AG04450 (cell line): ENCODE results near the gene LRIG1. TPM values are rescaled to one million over a fixed set of nuclear protein-coding genes. Genes with fewer than 3 reads are reported as not detected.

Source experiments
- CTCF ChIA-PET: fragments of 300-600, 350-600 bp; formaldehyde crosslinking; extraction: SDS; loops from one replicate; lab custom pipeline; 2022; ENCODE audit warnings: antibody characterized with exemption, inconsistent platforms; lab: Charles Lee
- POLR2A ChIA-PET: fragments of 350-600 bp; formaldehyde crosslinking; extraction: SDS; loops from one replicate; lab custom pipeline; 2021; ENCODE audit warnings: antibody characterized with exemption, inconsistent platforms; lab: Yijun Ruan, JAX
- DNase-seq: peaks from one replicate; pipeline ENCODE4 v3.0.0-alpha.2; 2011; ENCODE audit warnings: low read depth, low spot score
- H3K27ac ChIP-seq: one replicate; pipeline ENCODE4 v1.5.1; 2012; ENCODE audit warnings: low read depth, low read length, control low read depth
- H3K27me3 ChIP-seq: one replicate; pipeline ENCODE4 v1.6.0; 2012; ENCODE audit warnings: low read length; ENCODE audit not compliant: control insufficient read depth, insufficient read depth
- H3K4me3 ChIP-seq: 2 replicates; pipeline ENCODE4 v1.5.1; 2011; ENCODE audit warnings: mild to moderate bottlenecking, low read depth, low read length, control low read depth
- H3K9me3 ChIP-seq: 2 replicates; pipeline ENCODE4 v1.5.1; 2012; ENCODE audit warnings: low read length; ENCODE audit not compliant: control insufficient read depth, insufficient read depth
- polyA plus RNA-seq: library from polyadenylated mRNA; depleted of rRNA; stranded (reverse); fragments of >200 nt; gene quantifications from 2 replicates; pipeline ENCODE4 v1.2.3, GENCODE V29; 2011
- TF ChIP-seq, protein P1 (sequence below): IDR thresholded peaks from 2 replicates; pipeline ENCODE4 v1.5.1; 2011; ENCODE audit warnings: low read depth, low read length, control low read depth, inconsistent platforms

Gene LRIG1
- polyA plus RNA-seq, 1 experiment = 68.3 TPM

DNA sequence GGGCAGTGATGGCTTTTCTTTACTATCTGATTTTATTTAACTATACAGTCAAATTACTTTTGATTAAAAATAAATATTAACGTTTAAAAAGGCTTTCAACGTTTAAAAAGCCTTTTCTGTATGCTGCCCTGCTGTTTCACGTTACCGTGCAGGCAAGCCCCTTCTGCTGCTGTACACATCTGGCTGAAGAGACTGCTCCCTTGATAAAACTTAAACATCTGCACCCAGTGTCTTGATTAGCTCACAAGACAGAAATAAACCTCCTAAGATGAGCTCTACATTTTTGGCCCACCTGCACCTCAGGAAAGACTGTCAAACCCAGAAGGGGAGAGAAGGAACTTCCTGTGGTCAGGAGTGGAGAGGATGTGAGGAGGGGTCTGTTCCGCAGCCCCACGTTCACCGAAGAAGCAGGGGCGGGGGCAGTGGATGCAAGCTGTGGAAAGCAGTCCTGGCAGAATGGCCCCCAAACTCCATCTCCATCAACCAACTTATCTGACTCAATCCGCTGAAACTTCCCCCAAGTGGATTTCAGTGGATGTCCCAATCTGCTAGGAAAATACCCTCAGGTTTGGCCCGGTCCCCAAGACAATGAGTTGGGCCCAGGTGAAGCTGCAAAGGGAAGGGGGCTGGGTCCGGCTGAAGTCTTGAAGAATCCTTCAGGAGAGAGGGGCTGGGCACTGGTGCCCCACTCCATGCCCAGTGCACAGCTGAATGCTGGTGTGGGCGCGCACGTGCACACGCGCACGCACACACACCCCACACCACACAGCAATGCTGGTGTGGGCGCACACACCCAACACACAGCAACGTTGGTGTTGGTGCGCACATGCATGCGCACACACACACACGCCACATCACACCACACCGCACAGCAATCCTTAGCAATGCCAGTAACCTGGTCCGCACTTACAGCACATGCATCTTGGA is 88.6 kb downstream of the LRIG1 start:
- ChIA-PET CTCF (interaction anchor here (0.6 to 1.4 kb wide), 3 partner anchors 34 to 410 kb away, joined by 3 to 4 read pairs (median 4); no protein-coding TSS in a partner anchor), POLR2A (no interaction called here)
- Histone ChIP-seq H3K4me3 (no peak overlapping the region), H3K27me3 (no peaks in the 10 kb centered on the region), H3K9me3 (no peaks in the 10 kb centered on the region), H3K27ac (peak overlapping the region; percentile 97)
- TF ChIP-seq, protein P1, sequence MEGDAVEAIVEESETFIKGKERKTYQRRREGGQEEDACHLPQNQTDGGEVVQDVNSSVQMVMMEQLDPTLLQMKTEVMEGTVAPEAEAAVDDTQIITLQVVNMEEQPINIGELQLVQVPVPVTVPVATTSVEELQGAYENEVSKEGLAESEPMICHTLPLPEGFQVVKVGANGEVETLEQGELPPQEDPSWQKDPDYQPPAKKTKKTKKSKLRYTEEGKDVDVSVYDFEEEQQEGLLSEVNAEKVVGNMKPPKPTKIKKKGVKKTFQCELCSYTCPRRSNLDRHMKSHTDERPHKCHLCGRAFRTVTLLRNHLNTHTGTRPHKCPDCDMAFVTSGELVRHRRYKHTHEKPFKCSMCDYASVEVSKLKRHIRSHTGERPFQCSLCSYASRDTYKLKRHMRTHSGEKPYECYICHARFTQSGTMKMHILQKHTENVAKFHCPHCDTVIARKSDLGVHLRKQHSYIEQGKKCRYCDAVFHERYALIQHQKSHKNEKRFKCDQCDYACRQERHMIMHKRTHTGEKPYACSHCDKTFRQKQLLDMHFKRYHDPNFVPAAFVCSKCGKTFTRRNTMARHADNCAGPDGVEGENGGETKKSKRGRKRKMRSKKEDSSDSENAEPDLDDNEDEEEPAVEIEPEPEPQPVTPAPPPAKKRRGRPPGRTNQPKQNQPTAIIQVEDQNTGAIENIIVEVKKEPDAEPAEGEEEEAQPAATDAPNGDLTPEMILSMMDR = no peak
- no peak for DNase-seq

DNA sequence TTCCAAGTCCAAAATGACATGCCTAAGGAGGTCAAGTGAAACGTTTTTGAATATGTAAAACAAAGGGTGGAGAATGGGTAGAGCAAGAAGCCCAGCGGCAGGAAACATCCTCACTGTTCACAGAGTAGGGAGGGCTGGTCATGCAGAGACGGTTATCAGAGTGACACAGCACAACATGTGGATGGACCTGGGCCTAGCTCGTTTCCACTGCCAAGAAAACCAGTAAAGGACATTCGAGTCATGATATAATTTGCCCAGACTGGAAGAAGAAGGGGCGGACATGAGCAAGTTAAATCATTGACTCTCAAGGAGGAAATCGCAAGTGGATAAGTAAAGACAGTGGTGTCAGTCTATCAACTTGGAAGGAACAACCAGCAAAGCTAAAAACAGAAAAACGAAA is 89.3 kb downstream of the LRIG1 start:
- TF ChIP-seq, protein P1 = no peak
- no peaks in the 10 kb centered on the region for H3K9me3 ChIP-seq
- ChIA-PET POLR2A (no interaction called here), CTCF (interaction anchor here (0.6 to 1.3 kb wide), 3 partner anchors 33 to 136 kb away, joined by 3 to 4 read pairs (median 3); no protein-coding TSS in a partner anchor)
- no peak overlapping the region for H3K4me3 ChIP-seq
- DNase-seq = no peak
- no peaks in the 10 kb centered on the region for H3K27me3 ChIP-seq
- no peak overlapping the region for H3K27ac ChIP-seq

DNA sequence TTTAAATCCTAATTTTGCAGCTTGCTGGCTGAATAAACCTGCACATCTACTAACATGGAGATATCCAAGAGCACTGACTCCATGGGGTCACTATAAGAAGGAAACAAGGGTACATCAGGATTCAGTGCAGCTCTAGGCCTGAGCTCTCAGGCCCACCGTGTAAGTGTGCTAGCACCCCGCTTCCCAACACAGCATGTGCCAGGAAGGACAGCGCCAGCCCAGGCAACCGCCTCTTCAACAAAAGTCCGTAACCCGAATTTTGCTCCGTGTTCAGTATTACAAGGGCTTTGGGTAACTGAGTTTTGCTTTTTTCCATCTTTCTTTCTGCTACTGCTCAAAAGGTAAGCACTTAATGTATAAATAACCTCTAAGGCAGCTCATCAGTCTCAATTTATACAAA is 89.8 kb downstream of the LRIG1 start:
- Histone ChIP-seq H3K4me3 (no peak overlapping the region), H3K9me3 (no peaks in the 10 kb centered on the region), H3K27ac (no peak overlapping the region), H3K27me3 (no peaks in the 10 kb centered on the region)
- TF ChIP-seq, protein P1 = no peak
- ChIA-PET CTCF (interaction anchor here (1.1 to 5.1 kb wide), 2 partner anchors 134 to 406 kb away, joined by 3 to 68 read pairs; no protein-coding TSS in a partner anchor), POLR2A (no interaction called here)
- no peak for DNase-seq

DNA sequence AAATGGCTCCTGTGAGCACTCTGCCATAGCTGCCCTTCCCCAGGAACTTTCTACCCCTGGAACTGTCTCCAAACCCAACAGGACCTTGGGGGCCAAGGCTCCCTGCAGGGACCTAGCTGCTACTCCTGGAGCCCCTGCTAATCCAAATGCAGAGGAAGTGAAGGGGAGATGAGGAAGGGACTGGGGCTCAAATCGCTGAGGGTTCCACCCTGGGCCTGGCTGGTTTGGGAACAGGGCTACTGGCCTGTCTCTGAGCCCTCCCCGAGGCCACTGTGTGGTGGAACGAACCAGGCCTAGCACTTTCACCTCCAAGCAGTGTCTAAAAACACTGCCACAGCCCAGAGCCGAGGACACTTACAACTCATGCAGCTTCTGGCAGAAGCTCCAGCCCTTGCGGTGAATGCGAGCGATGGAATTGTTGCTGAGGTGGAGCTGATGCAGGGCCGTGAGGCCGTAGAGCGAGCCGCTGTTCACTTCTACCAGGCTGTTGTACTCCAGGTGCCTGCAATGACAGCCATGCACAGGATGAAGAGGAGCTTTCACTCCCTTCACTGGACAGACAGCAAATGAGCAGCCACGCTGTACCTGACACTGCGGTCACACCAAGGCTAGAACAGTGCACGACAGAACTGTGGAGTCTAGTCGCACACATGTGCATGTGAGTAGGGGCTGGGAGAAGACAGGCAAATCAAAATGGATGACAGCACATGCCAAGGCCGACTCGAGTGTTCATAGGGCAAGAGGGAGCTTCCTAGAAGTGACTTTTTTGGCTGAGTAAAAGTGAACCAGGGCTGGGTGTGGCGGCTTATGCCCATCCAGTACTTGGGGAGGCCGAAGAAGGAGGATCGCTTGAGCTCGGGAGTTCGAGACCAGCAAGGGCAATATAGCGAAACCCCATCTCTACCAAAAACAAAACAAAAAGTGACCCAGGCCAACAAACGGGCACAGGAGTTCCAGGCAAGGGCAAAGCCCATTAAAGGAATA is 90.8 kb downstream of the LRIG1 start:
- Histone ChIP-seq H3K9me3 (peaks cover 2% of the 10 kb centered on the region; the same call in 1 of the 2 replicates), H3K27me3 (no peaks in the 10 kb centered on the region), H3K4me3 (no peak overlapping the region), H3K27ac (no peak overlapping the region)
- no peak for DNase-seq
- ChIA-PET POLR2A (no interaction called here), CTCF (interaction anchor here (0.7 to 5.1 kb wide), 3 partner anchors 133 to 1880 kb away, joined by 3 to 68 read pairs (median 4); no protein-coding TSS in a partner anchor)
- TF ChIP-seq, protein P1 = no peak
